Measurements from ENCODE around the gene DISC1.
"Not testable (repeated sequence)": the region's sequence is repeated elsewhere in the genome, so short reads cannot be mapped to it uniquely, and the experiment has no call there.

DISC1 gene

DNA sequence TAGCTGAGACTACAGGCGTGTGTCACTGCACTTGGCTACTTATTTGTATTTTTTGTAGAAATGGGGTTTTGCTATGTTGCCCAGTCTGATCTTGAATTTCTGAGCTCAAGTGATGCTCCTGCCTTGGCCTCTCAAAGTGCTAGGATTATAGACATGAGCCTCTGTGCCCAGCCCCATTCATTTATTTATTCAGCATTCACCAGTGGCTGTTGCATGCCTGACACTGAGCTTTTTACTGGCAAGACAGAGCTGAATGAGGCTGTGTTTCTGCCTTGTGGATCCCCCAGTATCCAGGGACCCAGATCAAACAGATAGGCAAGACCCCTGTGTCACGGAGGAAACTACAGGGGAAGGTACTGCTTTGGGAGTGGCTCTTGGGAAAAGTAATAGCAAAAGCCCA is 109.4 kb downstream of the DISC1 start:
- no peak for DNase-seq

DNA sequence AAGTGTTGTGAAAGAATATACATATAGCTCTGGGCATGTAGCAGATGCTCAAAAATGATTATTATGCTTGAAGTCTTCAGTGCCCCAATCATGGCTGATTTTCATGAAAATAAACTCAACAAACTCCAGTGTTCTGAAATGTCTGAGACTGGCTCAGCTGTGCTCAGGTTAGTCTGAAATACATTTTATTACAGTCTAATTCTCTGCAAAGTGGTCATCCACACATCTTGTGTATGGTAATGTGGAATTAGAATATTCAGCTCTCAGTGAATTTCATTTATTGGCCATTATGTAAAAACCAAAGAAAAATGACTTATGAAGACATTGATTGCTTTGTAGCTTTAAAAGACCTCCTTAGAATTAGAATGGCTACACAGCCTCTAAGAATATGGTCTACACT is 109.9 kb downstream of the DISC1 start:
- no peak for DNase-seq

DNA sequence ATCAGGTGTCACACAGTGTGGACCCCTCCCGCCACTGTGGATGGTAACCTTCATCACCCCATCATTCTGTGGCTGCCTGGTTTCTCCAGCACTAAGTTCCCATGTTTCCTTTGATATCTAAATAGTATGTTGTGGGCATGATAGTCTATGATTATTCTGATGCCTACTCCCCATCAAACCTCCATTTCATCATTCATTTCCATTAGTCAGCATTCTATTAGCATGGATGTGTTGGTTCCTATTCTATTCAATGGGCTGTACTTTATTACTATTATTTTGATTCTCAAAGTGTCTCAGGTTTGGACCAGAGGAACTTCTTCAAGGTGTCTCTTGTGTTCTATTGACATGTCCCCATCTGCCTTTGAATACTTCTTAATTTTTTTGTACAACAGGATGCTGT is 112.0 kb downstream of the DISC1 start:
- no peak for DNase-seq

DNA sequence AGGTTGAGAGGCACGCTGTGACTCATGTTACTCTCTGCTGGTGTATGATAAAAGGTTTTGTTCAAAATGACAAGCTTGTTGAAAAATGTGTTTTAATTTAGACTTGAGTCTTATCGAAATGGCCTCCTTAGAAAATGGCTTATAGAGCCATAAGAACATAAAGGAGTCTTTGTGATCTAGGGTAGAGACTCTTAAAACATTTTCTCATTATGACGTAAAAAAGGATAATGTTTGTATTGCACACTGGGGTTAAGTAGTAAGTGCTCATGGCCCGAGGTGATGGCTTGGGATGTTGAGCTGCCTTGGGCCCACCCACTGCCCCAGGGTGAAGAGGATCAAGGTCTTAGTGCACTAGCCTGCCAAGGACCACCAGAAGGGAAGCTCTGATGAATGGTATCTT is 117.4 kb downstream of the DISC1 start:
- DNase-seq = no peak

DNA sequence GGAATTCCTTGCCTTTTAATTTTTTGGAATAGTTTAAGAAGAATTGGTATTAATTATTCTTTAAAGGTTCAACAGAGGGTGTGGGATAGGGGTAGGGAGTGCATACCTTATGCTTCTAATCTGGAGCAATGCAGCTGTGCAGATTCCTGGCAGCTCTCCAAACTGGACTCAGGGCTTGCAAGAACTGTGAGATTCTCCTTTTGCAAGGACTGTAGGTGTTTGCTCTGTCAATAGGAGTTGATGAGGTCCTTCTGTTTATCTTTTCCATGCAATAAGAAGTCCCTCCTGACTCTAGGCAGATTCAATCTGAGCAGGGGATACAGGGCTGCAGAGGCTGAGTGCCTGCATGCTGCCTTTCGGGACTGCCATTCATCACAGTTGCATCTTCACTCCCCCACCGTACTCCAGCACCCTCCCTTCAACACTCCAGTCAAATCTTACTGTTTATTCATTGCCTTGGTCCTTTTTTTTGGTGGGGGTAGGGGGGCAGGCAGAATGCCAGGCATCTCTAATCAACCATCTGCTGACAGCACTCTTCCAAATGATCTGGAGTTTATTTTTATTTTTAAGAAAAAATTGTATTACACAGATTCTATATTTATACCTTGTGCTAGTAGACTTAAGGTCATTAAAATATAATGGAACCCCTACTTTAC is 122.3 kb downstream of the DISC1 start:
- DNase-seq = no peak

DNA sequence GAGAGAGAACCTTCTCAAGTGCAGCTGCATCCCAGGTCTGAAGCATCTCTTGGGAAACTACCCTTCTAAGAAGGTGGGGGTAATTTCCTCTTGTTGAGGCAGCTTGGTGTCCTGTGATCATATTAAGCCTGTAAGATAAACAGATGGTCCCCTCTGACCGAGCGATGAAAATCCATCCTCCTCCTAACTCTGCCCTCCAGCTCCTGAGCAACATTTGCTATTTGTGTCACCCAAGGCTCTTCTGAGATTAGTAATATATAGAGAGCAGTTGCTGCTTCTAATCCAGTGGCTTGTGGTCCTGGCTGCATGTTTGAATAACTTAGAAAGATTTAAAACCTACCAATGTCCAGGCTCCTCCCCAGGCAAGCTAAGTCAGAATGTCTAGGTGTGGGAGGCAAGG is 123.7 kb downstream of the DISC1 start:
- DNase-seq = no peak

DNA sequence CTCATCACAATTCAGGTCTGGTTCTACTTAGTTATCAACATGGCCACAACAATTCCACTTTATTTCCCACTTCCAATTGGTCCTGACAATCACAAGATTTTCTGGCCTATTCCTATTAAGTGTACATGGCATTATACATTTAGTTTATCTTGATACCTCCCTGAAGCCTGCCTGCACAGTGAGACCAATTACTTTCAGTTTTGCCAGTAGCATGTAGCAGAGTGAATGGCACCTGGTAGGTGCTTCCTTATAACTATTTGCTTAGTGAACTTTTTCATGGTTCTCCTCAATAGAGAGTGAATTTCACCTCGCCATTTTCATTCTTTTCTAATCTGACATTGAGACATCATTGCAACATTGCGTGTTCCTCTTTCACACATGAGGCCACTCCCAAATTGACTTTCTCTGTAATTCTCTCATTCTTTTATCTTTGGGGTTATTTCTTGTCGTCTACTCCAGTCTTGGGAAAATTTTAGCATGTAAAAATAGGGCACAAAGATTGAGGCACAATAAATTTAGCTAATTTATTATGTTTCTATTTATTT is 124.3 kb downstream of the DISC1 start:
- DNase-seq = no peak

DNA sequence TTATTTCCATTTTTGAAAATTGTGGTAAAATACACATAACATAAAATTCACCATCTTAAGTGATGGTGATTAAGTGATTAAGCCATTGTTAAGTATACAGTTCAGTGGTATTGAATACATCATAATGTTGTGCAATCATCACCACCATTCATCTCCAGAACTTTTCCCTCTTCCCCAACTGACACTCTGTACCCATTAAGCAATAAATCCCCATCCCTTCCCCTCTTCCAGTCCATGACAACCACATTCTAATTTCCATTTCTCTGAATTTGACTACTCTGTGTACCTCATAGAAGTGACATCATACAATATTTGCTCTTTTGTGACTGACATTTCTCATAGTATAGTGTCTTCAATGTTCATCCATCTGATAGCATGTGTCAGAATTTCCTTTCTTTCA is 124.8 kb downstream of the DISC1 start:
- no peak for DNase-seq

DNA sequence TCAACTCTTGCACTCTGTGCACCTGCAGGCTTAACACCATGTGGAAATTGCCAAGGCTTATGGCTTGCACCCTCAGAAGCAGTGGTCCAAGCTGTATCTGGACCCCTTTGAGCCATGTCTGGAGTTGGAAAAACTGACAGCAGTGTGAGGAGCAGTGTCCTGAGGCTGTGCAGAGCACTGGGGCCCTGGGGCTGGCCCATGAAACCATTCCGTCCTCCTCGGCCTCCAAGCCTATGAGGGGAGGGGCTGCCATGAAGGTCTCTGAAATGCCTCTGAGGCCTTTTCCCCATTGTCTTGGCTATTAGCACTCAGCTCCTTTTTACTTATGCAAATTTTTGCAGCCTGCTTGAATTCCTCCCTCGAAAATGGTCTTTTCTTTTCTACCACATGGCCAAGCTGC is 126.7 kb downstream of the DISC1 start:
- DNase-seq = no peak

DNA sequence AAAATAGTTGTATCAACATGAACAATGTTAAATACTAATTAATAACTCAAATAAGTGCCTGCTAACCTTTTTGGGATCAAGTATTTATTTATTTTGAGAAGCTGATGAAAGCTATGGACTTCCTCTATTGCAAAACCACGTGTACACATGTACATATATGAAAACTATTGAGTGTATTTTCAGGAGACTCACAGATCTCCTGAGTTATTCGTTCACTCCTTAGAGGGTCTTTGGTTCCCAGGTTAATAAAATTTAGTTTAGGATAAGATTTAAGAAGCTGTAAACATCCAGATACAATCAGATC is 130.5 kb downstream of the DISC1 start:
- DNase-seq = no peak

DNA sequence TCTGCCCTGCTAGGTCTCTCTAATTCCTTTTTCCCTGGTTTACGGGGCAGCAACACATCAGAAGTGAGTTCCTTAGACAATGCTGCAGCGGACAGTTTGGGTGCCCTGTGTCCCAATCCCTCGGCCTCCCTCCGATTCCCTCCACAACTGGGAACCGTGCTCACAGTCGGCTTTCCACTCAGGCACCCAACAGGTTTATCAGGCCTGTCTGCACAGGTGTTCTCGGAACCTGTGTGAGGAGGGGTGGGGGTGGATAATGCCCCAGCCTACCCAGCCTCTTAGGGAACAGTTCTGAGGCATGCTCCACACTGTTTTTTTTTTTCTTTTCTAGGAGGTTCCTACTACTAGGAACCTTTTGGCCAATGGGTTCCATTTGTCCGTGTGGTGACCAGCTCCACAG is 131.2 kb downstream of the DISC1 start:
- no peak for DNase-seq

DNA sequence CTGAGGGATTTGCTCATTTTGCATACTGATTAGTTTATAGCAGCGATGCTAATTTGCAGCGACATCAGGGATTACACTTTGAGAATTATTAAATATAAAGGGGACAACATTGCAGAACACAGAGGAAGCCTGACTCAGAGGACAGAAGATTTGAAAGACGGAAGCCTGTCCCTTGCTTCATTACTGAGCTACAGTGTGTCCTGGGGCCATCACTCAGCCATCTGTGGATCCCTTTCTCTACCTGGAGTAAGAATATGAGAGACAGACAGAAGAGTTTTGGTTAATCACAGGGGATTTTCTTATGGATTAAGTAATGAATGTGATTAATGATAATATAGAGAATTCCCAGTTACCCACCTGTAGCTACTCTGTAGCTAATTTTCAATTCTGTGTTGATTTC is 134.7 kb downstream of the DISC1 start:
- no peak for DNase-seq

DNA sequence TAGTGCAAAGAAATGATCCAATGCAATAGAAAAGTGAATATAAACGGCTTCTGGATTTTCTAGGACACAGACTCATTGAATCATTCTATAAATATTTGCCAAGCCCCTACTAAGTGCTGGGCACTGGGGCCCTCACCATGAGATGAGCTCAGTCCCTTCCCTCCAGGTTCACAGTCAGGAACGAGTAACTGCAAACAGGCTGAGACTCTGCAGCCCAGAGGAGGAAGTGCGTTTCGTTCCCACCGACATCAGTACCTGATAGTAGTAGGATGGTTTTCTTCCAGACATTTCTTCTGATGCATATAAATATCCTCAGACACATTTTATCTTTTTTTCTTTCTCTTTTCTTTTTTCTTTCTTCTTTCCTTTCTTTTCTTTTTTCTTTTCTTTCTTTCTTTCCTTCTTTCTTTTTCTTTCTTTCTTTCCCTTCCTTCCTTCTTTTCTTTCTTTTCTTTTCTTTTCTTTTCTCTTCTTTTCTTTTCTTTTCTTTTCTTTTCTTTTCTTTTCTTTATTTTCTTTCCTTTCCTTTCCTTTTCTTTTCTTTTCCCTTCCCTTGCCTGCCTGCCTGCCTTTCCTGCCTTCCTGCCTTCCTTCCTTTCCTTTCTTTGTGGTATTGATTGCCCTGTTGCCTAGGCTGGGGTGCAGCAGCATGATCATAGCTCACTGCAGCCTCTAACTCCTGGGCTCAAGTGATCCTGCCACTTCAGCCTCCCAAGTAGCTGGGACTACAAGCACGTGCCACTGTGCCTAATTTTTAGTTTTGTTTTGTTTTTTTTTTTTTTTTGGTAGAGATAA is 135.4 kb downstream of the DISC1 start:
- DNase-seq = no peak

DNA sequence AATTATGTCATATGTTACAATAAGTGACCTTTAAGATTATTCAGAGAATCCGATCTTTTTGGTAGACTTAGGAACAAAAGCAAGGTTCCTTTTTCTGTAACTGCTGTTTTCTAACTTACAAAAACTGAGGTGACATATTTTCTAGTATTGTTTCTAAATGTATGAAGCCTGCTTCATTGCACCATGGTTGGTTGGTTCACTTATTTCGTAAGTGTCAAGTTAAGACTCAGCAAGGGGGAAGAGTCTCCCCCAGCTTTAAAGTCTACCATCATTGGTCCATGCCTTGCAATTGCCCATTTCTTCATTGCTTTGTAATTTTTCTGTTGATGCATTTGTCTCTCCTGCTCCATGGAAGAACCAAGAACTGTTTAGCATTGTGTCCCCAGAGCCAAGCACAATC is 136.9 kb downstream of the DISC1 start:
- no peak for DNase-seq

DNA sequence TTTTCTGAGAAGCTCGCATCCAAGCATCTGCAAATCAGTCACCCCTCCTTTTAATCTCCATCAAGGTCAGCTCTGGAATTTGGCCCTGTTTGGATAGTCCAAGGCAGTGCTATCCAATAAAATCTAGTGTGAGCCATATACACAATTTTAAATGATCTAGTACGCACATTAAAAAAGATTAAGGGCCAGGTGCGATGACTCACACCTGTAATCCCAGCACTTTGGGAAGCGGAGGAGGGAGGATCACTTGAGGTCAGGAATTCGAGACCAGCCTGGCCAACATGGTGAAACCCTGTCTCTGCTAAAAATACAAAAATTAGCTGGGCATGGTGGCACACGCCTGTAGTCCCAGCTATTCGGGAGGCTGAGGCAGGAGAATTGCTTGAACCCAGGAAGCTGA is 139.2 kb downstream of the DISC1 start:
- DNase-seq = not testable (repeated sequence)

DNA sequence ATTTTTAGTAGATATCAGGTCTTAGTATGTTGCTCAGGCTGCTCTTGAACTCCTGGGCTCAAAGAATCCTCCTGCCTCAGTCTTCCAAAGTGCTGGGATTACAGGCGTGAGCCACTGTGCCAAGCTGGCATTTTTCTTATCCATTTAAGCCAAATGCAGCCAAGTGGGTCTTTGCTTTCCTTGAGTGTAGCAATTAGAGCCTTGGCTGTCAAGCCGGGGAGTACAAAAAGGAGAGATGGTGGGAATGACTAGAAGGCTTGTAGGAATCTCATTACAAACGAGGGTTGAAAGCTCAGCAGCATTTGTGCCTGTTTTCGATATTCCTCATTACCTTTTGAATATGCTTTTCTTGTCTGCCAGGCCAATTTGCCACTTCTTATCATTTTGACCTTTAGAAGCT is 140.9 kb downstream of the DISC1 start:
- no peak for DNase-seq

DNA sequence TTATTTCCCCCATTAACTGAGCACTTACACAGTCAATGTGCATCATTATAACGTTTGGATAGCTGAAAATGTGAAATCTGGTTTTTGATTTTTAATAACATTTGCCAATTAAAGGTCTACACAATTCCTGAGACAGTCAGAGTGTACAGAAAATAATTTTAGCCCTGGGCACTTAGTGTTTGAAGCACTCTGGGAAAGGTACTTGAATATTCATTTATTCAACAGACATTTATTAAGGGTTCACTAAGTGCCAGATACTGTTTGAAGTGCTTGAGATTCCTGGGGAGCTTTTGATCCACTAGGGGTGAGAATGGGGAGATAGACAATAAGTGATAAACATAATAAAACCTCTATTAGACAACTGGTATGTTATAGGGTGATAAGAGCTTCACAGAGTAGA is 141.8 kb downstream of the DISC1 start:
- DNase-seq = no peak

DNA sequence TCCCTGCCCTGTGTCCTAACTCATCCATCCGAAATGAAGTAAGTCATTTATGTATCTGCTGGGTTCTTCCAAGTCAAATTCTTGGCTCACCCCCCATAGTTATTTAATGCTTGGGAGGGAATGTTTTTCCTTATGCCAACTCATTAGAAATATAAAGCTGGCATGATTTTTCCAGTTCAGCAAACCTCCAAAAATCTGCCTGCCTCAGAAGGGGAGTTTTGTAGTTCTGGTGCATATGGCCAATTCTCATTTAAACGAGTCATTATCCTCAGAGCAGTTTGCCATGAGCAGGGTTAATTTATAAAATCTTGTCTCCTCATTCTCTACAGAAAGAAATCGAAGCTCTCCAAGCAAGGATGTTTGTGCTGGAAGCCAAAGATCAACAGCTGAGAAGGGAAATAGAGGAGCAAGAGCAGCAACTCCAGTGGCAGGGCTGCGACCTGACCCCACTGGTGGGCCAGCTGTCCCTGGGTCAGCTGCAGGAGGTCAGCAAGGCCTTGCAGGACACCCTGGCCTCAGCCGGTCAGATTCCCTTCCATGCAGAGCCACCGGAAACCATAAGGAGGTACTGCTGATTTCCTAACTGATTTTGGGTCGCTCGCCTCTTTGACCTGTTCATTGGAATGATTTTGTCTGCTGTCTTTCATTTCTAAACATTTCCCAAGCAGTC is 144.1 kb downstream of the DISC1 start:
- no peak for DNase-seq

DNA sequence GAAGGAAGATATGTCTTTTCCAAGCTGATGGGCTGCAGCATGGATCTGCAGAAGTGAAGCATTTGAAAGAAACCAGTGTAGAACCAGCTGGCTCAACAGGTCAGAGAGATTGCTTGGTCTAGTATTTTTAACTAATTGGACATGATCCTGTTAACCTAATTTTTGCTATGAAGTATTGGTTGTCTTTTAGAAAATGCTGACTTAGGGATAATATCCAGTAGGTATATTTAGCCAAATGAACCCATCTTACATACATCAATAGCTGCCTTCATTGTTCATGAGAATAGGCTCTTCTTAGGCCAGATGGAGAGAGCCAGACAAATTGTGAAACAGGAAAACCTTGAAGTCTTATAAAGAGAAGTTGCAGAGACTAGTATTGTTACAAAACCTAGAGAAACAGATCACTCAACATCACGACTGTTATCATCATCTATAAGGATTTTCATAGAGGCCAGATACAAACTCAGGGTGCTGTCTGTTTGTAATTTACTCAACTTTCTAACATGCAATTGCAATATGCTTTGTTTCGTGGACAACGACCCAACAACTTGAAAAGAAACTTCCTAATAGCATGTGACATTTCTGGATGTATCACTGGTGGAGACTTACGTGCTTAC is 148.2 kb downstream of the DISC1 start:
- no peak for DNase-seq

DNA sequence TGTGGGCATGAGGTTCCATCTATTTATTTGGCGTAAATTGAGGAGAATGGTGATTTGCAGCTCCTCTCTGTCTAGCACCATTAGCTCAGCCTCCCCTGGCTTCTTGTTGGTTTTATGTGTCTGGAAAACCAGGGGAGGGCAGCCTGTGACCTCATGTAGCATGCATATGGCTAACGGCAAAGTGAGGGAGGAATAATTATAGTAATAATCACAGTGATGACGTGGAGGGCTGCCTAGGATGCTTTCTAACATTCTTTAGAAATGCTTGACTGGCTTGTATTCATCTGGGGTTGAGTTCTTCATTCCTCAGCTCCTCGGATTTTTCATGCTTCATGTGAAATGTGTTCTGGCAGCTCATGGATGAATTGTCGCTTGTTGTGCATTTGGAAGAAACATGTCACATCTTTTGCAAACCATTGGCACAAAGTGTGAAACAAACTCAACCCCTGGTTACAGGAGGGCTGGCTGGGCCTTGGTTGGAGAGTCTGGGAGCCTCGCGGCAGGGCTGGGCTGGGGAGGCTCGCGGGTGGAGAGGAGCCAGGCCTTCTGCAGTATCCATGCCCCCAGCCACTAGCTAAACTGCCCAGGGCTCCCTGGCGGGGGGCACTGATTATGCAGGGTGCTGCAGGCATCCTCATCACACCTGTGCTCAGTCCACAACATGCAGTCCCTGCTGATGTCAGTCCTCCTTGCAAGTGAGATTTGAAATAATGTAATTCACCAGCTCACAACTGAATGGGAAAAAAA is 149.6 kb downstream of the DISC1 start:
- no peak for DNase-seq

DNA sequence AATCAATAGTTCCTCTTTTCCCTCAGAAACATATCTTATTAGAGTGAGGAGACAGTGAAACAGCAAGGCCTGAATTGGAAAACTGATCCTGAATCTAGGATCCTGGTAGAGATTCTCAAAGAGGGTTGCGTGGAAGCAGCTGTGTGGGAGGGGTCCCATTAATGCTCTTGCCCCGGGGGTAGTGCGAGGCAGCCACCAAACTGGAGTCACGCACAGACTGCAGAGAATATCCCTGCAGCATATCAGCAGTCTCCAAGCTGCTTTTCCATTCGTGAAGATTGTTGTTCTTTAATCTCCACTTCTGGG is 150.1 kb downstream of the DISC1 start:
- no peak for DNase-seq

DNA sequence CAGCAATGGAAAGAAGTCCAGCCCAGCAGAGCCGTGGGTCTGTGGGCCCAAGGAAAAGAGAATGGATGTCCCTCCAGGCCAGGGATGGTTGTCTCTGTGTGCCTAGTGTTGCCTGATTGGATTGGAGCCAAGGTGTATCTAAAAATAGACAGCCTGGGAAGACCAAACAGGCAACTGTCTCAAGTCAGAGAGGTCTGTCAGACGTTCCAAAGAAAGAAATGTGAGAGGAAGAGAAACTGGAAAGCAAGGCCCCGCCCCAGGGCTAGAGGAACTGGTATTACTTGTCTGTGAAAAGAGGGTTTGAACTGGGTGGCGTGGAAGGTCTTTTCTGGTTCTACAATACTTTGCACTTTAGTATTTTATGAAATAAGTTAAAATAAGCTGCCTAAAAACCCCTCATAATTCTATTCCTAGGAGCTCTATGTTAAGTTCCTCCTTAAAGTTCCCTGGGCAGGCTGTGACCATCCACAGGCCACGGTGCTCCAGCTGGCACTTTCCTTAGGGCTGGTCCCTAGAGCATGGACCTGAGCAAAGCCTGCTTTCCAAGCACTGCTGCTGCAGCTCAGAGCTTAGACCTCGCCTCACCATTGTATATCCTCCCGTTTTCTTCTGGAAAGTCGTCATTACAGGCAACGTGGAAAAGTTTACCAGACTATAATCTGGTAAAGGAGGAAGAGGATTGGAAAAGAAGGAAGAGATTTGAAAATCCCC is 151.6 kb downstream of the DISC1 start:
- DNase-seq = no peak

DNA sequence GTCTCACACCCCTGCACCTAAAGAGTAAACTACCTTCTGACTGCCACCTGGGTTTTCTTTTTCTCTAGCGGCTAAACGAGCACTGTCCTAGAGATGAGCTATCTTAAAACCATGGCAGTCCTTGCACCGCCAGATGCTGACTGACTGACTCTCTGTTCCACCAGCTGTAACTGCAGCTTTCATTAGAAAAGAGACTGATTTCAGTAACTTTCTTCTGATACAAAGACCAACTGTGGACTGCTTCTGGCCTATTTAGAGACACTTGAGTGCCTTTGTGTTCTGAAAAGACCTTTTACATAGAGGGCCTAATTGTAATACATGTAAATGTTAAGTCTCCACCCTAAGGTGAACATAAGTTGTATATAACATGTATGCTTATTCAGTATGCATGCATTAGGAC is 152.5 kb downstream of the DISC1 start:
- no peak for DNase-seq
